HG03469 (cell line): ENCODE results near the gene GPR162.

Source experiments
- ATAC-seq: cut with Tn5 transposase; IDR thresholded peaks from one replicate; pipeline ENCODE4 v1.9.1; 2021; ENCODE audit warnings: mild to moderate bottlenecking, moderate library complexity, moderate number of reproducible peaks; ENCODE audit not compliant: unreplicated experiment

Gene GPR162

GRCh38 chr12:6820166-6820565, 1.5 kb upstream of the GPR162 start:
- ATAC-seq: no peak

- no peak for ATAC-seq
Observed at GRCh38 chr12:6822426-6823135, 960 bp downstream of the GPR162 start.

GRCh38 chr12:6823182-6824084, 1.8 kb downstream of the GPR162 start:
- ATAC-seq: no peak

GRCh38 chr12:6824085-6824775, 2.6 kb downstream of the GPR162 start:
- no peak for ATAC-seq

- ATAC-seq: no peak
Observed at GRCh38 chr12:6824901-6825381, 3.3 kb downstream of the GPR162 start.

- no peak for ATAC-seq
Observed at GRCh38 chr12:6825398-6826124, 3.9 kb downstream of the GPR162 start.

GRCh38 chr12:6826125-6826733, 4.6 kb downstream of the GPR162 start:
- ATAC-seq: no peak

- no peak for ATAC-seq
Observed at GRCh38 chr12:6826734-6827436, 5.3 kb downstream of the GPR162 start.

GRCh38 chr12:6827437-6827911, 5.9 kb downstream of the GPR162 start:
- no peak for ATAC-seq

GRCh38 chr12:6827982-6828780, 6.6 kb downstream of the GPR162 start, which contains the start of gene P3H3:
P3H3 (plus strand) TSS chr12:6828407; CDS start chr12:6828441, 34 bp downstream.
- ATAC-seq: no peak

GRCh38 chr12:6828781-6829535, 7.3 kb downstream of the GPR162 start:
- ATAC-seq: no peak

- no peak for ATAC-seq
Observed at GRCh38 chr12:6829536-6830220, 8.1 kb downstream of the GPR162 start.

GRCh38 chr12:6830286-6830890, 8.8 kb downstream of the GPR162 start:
- ATAC-seq: no peak

- no peak for ATAC-seq
Observed at GRCh38 chr12:6830999-6831398, 9.4 kb downstream of the GPR162 start.

GRCh38 chr12:6831450-6831995, 9.9 kb downstream of the GPR162 start:
- no peak for ATAC-seq

GRCh38 chr12:6832125-6832524, 10.5 kb downstream of the GPR162 start:
- no peak for ATAC-seq
